Vagina (tissue), 2 donors: Measurements from ENCODE around the gene CDIP1. TPM values are rescaled to one million over a fixed set of nuclear protein-coding genes. Genes with fewer than 3 reads are reported as not detected.

ENCODE experiments used
- DNase-seq, 2 donors: peaks; one replicate each; pipeline ENCODE4 v3.0.0-alpha.2; 2017; ENCODE audit errors: extremely low spot score in 2 of 2
- H3K27ac ChIP-seq: fragments of 200-600 bp; sonication (generic); one replicate; pipeline ENCODE4 v1.5.1; 2019
- H3K27me3 ChIP-seq: fragments of 200-600 bp; sonication (generic); one replicate; pipeline ENCODE4 v1.5.1; 2019
- H3K36me3 ChIP-seq, 2 donors: fragments of 200-600 bp; sonication (generic); one replicate each; pipeline ENCODE4 v1.5.1; 2017 to 2019
- H3K4me1 ChIP-seq: fragments of 200-600 bp; sonication (generic); one replicate; pipeline ENCODE4 v1.5.1; 2019
- H3K4me3 ChIP-seq, 2 donors: fragments of 200-600 bp; sonication (generic); 1 replicate in 1 of 2; 2 replicates in 1 of 2; pipeline ENCODE4 v1.5.1; 2016 to 2019
- H3K9me3 ChIP-seq: fragments of 200-600 bp; sonication (generic); one replicate; pipeline ENCODE4 v1.5.1; 2019
- POLR2A ChIP-seq, 2 donors: fragments of 450-650 bp; IDR thresholded peaks; one replicate each; pipeline ENCODE4 v1.6.1; 2017; ENCODE audit warnings: antibody characterized with exemption in 2 of 2, mild to moderate bottlenecking in 2 of 2, moderate library complexity in 2 of 2
- POLR2AphosphoS5 ChIP-seq, 2 donors: sonication (generic); formaldehyde crosslinking; IDR thresholded peaks; one replicate each; pipeline ENCODE4 v1.9.0; 2017; ENCODE audit warnings: antibody characterized with exemption in 2 of 2, mild to moderate bottlenecking in 2 of 2, low read depth in 1 of 2; ENCODE audit not compliant: insufficient read depth in 1 of 2
- intact Hi-C: fragments of 100-400 bp; cut with DNase I; formaldehyde crosslinking; loops from one replicate; pipeline ENCODE4 v1.15.1; 2023
- total RNA-seq: library from RNA; depleted of rRNA; stranded (reverse); fragments of >200 nt; gene quantifications from one replicate; pipeline ENCODE4 v1.2.3, GENCODE V29; 2016
- TF ChIP-seq, protein P1 (sequence below), 3 experiments: fragments of 450-650 bp in 2 of 3; fragments of 200-600 bp in 1 of 3; sonication (generic) in 1 of 3; IDR thresholded peaks; one replicate each; pipeline ENCODE4 v1.5.1; 2017 to 2019; ENCODE audit warnings: antibody characterized with exemption in 3 of 3, mild to moderate bottlenecking in 2 of 3, moderate library complexity in 2 of 3

The CDIP1 gene
- total RNA-seq, 1 donor from 2014 or later = 13.3 TPM

DNA sequence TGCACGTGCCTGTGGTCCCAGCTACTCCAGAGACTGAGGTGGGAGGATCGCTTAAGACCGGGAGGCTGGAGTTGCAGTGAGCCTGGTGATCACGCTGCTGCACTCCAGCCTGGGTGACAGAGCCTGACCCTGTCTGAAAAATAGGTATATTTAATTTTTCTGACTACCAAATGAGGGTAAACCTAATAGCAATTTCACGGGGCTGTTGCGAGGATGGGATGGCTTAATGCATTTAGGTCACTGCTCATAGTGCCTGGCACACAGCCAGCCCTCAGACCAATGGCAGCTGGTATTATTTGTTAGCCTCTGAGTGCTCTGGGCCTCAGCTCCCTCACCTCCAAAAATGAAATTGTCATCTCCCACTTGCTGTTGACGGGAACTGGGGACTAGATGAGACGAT, 5.9 kb upstream of the CDIP1 start:
- Histone ChIP-seq H3K36me3 (no peaks in the 10 kb centered on the region), H3K9me3 (no peaks in the 10 kb centered on the region), H3K27me3 (no peaks in the 10 kb centered on the region), H3K27ac (no peak overlapping the region), H3K4me1 (no peaks in the 10 kb centered on the region), H3K4me3 (no peak overlapping the region)
- no peak for DNase-seq
- intact Hi-C loops = no loop called here
- TF ChIP-seq POLR2AphosphoS5 (IDR thresholded peaks at IDR 0.05; ENCODE audit: insufficient read depth in 1 of 2, low read depth in 1 of 2) (no peak), POLR2A (IDR thresholded peaks at IDR 0.05) (no peak)
- TF ChIP-seq, protein P1, sequence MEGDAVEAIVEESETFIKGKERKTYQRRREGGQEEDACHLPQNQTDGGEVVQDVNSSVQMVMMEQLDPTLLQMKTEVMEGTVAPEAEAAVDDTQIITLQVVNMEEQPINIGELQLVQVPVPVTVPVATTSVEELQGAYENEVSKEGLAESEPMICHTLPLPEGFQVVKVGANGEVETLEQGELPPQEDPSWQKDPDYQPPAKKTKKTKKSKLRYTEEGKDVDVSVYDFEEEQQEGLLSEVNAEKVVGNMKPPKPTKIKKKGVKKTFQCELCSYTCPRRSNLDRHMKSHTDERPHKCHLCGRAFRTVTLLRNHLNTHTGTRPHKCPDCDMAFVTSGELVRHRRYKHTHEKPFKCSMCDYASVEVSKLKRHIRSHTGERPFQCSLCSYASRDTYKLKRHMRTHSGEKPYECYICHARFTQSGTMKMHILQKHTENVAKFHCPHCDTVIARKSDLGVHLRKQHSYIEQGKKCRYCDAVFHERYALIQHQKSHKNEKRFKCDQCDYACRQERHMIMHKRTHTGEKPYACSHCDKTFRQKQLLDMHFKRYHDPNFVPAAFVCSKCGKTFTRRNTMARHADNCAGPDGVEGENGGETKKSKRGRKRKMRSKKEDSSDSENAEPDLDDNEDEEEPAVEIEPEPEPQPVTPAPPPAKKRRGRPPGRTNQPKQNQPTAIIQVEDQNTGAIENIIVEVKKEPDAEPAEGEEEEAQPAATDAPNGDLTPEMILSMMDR (IDR thresholded peaks at IDR 0.05) = no peak

DNA sequence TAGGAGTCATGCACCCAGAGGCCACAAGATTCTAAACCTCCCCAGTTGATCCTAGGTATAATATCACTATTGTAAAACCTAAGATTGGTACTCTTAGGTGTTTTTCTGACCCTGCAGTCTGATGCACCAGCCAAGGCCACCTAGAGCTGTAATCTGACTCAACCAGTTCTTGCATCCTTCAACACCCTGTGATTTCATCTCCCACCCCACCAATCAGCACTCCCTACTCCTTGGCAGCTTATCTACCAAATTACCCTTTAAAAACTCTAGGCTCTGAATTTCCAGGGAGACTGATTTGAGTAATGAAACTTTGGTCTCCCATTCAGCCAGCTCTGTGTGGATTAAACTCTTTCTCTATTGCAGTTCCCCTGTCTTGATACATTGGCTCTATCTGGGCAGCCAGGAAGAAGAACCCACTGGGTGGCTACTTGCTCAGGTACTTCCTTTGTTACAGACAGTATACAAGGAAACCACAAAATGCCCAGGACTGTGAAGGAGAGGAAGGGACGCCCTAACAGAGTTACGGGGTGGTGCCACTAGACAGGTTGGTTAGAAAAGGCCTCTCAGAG, 1.2 kb upstream of the CDIP1 start:
- no peak overlapping the region for H3K4me3 ChIP-seq
- no peaks in the 10 kb centered on the region for H3K9me3 ChIP-seq
- peaks cover 23% of the 10 kb centered on the region for H3K4me1 ChIP-seq
- no peak overlapping the region for H3K27ac ChIP-seq
- no peak for DNase-seq
- no peaks in the 10 kb centered on the region for H3K27me3 ChIP-seq
- H3K36me3 ChIP-seq = no peaks in the 10 kb centered on the region
- intact Hi-C loops = no loop called here
- TF ChIP-seq POLR2AphosphoS5 (IDR thresholded peaks at IDR 0.05; ENCODE audit: insufficient read depth in 1 of 2, low read depth in 1 of 2) (no peak), POLR2A (IDR thresholded peaks at IDR 0.05) (no peak)
- TF ChIP-seq, protein P1 (IDR thresholded peaks at IDR 0.05) = no peak

DNA sequence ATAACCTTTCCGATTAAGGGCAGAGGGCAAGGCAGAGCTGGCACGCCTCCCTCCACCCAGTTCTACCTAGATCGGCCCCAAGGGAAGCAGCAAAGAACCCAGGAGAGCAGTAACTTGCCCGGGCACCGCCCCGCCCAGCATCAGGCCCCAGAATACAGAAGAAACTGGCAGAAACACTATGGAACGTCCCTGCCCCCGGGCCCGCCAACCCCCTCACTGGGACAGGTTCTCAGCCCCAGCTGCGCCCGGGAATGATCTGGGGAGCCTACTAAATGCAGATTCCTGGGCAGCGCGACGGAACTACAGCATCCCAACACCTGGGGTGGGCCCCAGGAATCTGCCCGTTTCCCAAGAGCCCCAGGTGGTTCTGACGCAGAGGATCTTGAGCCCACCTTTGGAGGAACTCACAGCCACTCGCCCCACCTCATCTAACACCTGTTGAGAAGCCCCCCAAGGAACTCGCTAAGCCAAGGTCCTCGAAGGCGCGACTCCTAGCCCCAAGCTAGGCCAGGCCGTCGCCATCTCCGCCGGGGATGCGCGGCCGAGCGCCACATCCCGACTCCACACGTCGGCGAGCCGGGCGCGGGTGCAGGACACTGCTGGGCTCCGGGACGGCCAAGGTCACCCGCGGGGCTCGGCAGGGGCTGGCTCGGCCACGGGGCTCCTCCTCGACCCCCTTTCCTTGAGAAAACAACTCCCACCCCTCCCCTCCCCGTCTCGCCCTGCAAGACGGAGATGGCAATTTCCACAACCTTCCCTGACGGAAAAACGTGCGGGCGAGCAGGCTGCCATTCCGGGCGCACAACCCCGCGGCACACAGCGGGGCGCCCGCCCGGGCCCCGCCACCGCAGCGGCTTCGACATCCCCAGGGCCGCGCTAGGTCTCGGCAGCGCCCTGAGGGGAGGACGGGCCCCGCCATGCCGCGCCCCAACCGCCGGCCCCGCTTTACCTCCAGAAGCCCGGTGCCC, 913 bp downstream of the CDIP1 start:
- H3K36me3 ChIP-seq = no peaks in the 10 kb centered on the region
- H3K27me3 ChIP-seq = no peaks in the 10 kb centered on the region
- peaks cover 32% of the 10 kb centered on the region for H3K4me1 ChIP-seq
- intact Hi-C loops = no loop called here
- H3K4me3 ChIP-seq = peak overlapping the region; percentile 81 to 89
- peak in 1 of 2 donors; percentile 88 for DNase-seq
- H3K27ac ChIP-seq = peak overlapping the region; percentile 96
- no peaks in the 10 kb centered on the region for H3K9me3 ChIP-seq
- no peak for TF ChIP-seq POLR2A (IDR thresholded peaks at IDR 0.05)
- TF ChIP-seq, protein P1 (IDR thresholded peaks at IDR 0.05) = no peak
- TF ChIP-seq POLR2AphosphoS5 (IDR thresholded peaks at IDR 0.05; ENCODE audit: insufficient read depth in 1 of 2, low read depth in 1 of 2) = no peak

DNA sequence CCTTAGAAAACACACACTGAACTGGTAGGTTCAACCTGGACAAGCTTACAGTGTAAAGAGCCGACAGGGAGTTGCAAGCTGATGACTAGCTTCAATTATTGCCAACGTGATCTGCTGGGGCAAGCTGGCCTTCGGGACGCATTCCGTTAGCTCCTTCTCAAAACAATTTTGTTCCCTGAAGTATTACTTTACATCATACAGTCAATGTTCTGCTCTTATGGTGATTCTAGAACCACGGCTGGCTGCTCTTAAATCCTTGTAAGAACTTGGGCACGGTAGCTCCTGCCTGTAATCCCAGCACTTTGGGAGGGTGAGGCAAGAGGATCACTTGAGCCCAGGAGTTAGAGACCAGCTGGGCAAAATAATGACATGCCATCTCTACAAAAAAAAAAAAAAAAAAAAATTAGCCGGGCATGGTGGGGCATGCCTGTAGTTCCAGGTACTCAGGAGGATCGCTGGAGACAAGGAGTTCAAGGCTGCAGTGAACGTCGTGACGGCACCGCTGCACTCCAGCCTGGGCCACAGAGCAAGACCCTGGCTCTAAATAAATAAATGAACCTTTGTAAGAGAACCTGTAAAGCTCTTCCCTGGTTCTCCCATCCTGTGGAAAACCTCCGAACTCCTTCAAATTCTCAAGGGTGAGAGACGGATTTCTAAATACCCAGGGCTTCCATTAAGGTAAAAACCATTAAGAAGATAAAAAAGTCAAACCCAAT, 2.0 kb downstream of the CDIP1 start:
- DNase-seq = no peak
- Histone ChIP-seq H3K36me3 (peaks cover 0 to 10% of the 10 kb centered on the region in 2 donors), H3K27me3 (no peaks in the 10 kb centered on the region), H3K27ac (peak overlapping the region; percentile 96), H3K9me3 (no peaks in the 10 kb centered on the region), H3K4me3 (peak overlapping the region; percentile 81 to 89), H3K4me1 (peaks cover 32% of the 10 kb centered on the region)
- intact Hi-C loops = no loop called here
- TF ChIP-seq, protein P1 (IDR thresholded peaks at IDR 0.05) = no peak
- TF ChIP-seq POLR2A (IDR thresholded peaks at IDR 0.05) (no peak), POLR2AphosphoS5 (IDR thresholded peaks at IDR 0.05; ENCODE audit: insufficient read depth in 1 of 2, low read depth in 1 of 2) (no peak)
